Measurements from ENCODE around the gene LCN2. TPM values are rescaled to one million over a fixed set of nuclear protein-coding genes. Genes with fewer than 3 reads are reported as not detected.
"Not testable (repeated sequence)": the region's sequence is repeated elsewhere in the genome, so short reads cannot be mapped to it uniquely, and the experiment has no call there.

Gene LCN2
- total RNA-seq, 2 experiments from 2014 or later: not detected

GRCh38 chr9:128106940-128107467 is 42.2 kb upstream of the LCN2 start:
- no peak for DNase-seq
- peaks cover 50% of the 10 kb centered on the region for H3K36me3 Mint-ChIP-seq (ENCODE audit: low read depth)
- POLR2A ChIA-PET: no interaction called here
- H3K4me1 Mint-ChIP-seq: peaks cover 25% of the 10 kb centered on the region
- CTCF ChIA-PET: interaction anchor here (0.8 to 7.7 kb wide), 6 partner anchors 10 to 59 kb away, joined by 3 to 54 read pairs (median 4); partner anchors contain the start of gene SLC25A25
- no peak overlapping the region for H3K27ac Mint-ChIP-seq
- no peaks in the 10 kb centered on the region for H3K9me3 Mint-ChIP-seq
- no peak overlapping the region for H3K4me3 Mint-ChIP-seq
- no peaks in the 10 kb centered on the region for H3K27me3 Mint-ChIP-seq

GRCh38 chr9:128107468-128108268 is 41.6 kb upstream of the LCN2 start:
- ChIA-PET CTCF (interaction anchor here (1.2 to 7.7 kb wide), 6 partner anchors 9 to 59 kb away, joined by 3 to 54 read pairs (median 5); no protein-coding TSS in a partner anchor), POLR2A (no interaction called here)
- Mint-ChIP-seq H3K4me3 (no peak overlapping the region), H3K9me3 (no peaks in the 10 kb centered on the region), H3K36me3 (ENCODE audit: low read depth) (peaks cover 44% of the 10 kb centered on the region), H3K27me3 (no peaks in the 10 kb centered on the region), H3K4me1 (peaks cover 22% of the 10 kb centered on the region), H3K27ac (no peak overlapping the region)
- DNase-seq: no peak

DNA sequence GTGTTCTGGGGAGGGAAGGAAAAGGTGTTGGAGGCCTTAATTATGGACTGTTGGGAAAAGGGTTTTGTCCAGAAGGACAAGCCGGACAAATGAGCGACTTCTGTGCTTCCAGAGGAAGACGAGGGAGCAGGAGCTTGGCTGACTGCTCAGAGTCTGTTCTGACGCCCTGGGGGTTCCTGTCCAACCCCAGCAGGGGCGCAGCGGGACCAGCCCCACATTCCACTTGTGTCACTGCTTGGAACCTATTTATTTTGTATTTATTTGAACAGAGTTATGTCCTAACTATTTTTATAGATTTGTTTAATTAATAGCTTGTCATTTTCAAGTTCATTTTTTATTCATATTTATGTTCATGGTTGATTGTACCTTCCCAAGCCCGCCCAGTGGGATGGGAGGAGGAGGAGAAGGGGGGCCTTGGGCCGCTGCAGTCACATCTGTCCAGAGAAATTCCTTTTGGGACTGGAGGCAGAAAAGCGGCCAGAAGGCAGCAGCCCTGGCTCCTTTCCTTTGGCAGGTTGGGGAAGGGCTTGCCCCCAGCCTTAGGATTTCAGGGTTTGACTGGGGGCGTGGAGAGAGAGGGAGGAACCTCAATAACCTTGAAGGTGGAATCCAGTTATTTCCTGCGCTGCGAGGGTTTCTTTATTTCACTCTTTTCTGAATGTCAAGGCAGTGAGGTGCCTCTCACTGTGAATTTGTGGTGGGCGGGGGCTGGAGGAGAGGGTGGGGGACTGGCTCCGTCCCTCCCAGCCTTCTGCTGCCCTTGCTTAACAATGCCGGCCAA is 40.8 kb upstream of the LCN2 start:
- Mint-ChIP-seq H3K36me3 (ENCODE audit: low read depth) (peaks cover 37% of the 10 kb centered on the region), H3K4me3 (no peak overlapping the region), H3K4me1 (peaks cover 14% of the 10 kb centered on the region), H3K27ac (no peak overlapping the region), H3K27me3 (no peaks in the 10 kb centered on the region), H3K9me3 (no peaks in the 10 kb centered on the region)
- DNase-seq: no peak
- ChIA-PET CTCF (interaction anchor here (1.5 to 7.7 kb wide), 4 partner anchors 8 to 21 kb away, joined by 4 to 54 read pairs (median 5); no protein-coding TSS in a partner anchor), POLR2A (no interaction called here)

GRCh38 chr9:128109050-128109709 is 40.1 kb upstream of the LCN2 start:
- Mint-ChIP-seq H3K4me3 (no peak overlapping the region), H3K27ac (peak overlapping the region; percentile 3), H3K27me3 (no peaks in the 10 kb centered on the region), H3K4me1 (peaks cover 6% of the 10 kb centered on the region), H3K9me3 (no peaks in the 10 kb centered on the region), H3K36me3 (ENCODE audit: low read depth) (peaks cover 32% of the 10 kb centered on the region)
- DNase-seq: no peak
- ChIA-PET POLR2A (no interaction called here), CTCF (interaction anchor here (1.6 to 7.7 kb wide), 3 partner anchors 7 to 10 kb away, joined by 5 to 54 read pairs (median 10); no protein-coding TSS in a partner anchor)

GRCh38 chr9:128111726-128112125 is 37.5 kb upstream of the LCN2 start:
- H3K9me3 Mint-ChIP-seq: not testable (repeated sequence)

DNA sequence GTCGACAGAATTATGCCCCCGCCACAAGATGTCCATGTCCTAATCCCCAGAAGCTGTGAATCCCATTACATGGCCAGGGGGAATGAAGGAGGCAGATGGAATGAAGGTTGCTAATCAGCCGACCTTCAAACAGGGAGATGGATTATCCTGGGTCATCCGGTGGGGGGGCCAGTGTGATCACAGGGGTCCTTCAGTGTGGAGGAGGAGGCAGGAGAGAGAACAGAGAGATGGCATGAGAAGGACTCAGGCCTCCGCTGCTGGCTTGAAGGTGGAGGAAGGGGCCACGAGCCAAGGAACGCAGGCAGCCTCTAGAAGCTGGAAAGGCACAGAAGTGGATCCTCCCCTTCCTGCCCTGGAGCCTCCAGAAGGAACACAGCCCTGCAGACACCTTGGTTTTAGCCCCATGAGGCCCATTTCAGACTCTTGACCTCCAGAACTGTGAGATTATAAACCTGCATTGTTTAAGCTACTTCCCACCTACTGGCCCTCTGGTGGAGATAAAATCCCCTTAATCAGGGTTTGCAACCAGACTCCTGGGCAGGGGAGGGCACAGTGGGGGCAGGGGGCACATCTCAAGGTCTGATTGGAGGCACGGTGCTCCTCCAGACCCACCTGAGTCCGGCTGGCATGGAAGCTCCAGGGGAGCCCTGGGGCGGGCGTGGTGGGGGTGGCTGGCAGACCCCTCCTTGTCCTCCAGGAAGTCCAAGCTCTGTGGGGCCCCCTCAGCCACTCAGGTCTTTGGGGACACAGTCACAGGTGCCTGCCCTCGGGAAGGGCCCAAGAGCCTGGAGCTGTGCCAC is 35.5 kb upstream of the LCN2 start:
- DNase-seq: no peak
- ChIA-PET CTCF (interaction anchor here (0.7 to 2.0 kb wide), 8 partner anchors 11 to 79 kb away, joined by 3 to 6 read pairs (median 4); partner anchors contain the start of genes NAIF1 and SLC25A25), POLR2A (no interaction called here)
- Mint-ChIP-seq H3K4me1 (peaks cover 11% of the 10 kb centered on the region), H3K27ac (no peak overlapping the region), H3K9me3 (no peaks in the 10 kb centered on the region), H3K4me3 (no peak overlapping the region), H3K36me3 (ENCODE audit: low read depth) (peaks cover 11% of the 10 kb centered on the region), H3K27me3 (no peaks in the 10 kb centered on the region)

More at GRCh38 chr9:128111726-128112125, 37.5 kb upstream of the LCN2 start:
- H3K4me1 Mint-ChIP-seq, H3K4me3 Mint-ChIP-seq, H3K27ac Mint-ChIP-seq, POLR2A ChIA-PET, DNase-seq, H3K27me3 Mint-ChIP-seq: not testable (repeated sequence)
- peaks cover 22% of the 10 kb centered on the region for H3K36me3 Mint-ChIP-seq (ENCODE audit: low read depth)
- CTCF ChIA-PET: interaction anchor here (0.7 to 2.2 kb wide), 2 partner anchors 11 to 85 kb away, joined by 3 to 10 read pairs; no protein-coding TSS in a partner anchor

- DNase-seq: no peak
- ChIA-PET CTCF (interaction anchor here (0.9 to 4.2 kb wide), 9 partner anchors 9 to 80 kb away, joined by 3 to 54 read pairs (median 4); partner anchors contain the start of genes NAIF1 and SLC25A25), POLR2A (no interaction called here)
- peaks cover 8% of the 10 kb centered on the region for H3K36me3 Mint-ChIP-seq (ENCODE audit: low read depth)
- H3K9me3 Mint-ChIP-seq: no peaks in the 10 kb centered on the region
- no peak overlapping the region for H3K27ac Mint-ChIP-seq
- no peaks in the 10 kb centered on the region for H3K27me3 Mint-ChIP-seq
- H3K4me1 Mint-ChIP-seq: peaks cover 11% of the 10 kb centered on the region
- no peak overlapping the region for H3K4me3 Mint-ChIP-seq
These were observed 34.7 kb upstream of the LCN2 start for GRCh38 chr9:128114326-128115186.

DNA sequence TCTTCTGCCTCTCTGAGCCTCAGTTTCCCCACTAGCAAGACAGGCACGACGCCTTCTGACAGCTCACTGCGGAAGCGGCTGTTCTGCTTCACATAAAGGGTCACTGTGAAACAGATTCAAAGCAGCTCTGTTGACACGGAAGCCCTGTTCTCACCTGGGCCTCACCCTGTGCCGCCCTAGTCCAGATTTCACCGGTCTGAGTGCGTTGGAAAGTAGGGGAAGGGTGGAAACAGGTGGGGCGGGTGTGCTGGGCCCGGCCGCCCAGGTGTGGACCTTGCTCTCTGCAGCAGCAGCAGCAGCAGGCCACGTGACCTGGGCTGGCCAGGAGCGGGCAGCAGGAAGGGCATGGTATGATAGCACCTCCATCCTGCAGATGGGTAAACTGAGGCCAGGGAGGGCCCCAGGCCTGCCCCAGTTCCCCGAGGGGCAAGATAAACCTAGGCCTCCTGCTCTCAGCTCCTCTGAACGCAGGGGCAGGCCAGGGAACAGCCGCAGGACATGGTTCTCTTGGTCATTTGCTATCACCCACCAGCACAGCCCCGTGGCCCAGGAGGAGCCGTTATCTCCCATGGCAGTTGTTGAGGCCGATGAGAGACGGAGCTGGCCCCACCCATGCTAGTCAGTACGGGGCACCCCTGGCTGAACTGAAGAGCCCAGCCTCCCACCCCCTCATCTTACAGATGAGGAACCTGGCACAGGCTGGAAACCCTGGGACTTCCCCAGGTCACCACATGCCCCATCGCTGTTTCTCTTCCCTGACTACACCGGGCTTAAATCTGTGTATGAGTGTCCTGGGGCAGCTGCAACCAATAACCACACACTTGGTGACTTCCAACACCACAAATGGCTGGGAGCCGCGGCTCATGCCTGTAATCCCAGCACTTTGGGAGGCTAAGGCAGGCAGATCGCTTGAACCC is 33.8 kb upstream of the LCN2 start:
- H3K4me3 Mint-ChIP-seq: no peak overlapping the region
- no peak for DNase-seq
- CTCF ChIA-PET: interaction anchor here (0.9 to 4.2 kb wide), 7 partner anchors 10 to 318 kb away, joined by 3 to 54 read pairs (median 5); partner anchors contain the start of gene PTGES2
- no peaks in the 10 kb centered on the region for H3K27me3 Mint-ChIP-seq
- POLR2A ChIA-PET: interaction anchor here (0.6 kb wide), 1 partner anchor 345 kb away, joined by 3 read pairs; no protein-coding TSS in a partner anchor
- H3K36me3 Mint-ChIP-seq (ENCODE audit: low read depth): peaks cover 5% of the 10 kb centered on the region
- no peaks in the 10 kb centered on the region for H3K9me3 Mint-ChIP-seq
- no peak overlapping the region for H3K27ac Mint-ChIP-seq
- H3K4me1 Mint-ChIP-seq: peaks cover 11% of the 10 kb centered on the region

DNA sequence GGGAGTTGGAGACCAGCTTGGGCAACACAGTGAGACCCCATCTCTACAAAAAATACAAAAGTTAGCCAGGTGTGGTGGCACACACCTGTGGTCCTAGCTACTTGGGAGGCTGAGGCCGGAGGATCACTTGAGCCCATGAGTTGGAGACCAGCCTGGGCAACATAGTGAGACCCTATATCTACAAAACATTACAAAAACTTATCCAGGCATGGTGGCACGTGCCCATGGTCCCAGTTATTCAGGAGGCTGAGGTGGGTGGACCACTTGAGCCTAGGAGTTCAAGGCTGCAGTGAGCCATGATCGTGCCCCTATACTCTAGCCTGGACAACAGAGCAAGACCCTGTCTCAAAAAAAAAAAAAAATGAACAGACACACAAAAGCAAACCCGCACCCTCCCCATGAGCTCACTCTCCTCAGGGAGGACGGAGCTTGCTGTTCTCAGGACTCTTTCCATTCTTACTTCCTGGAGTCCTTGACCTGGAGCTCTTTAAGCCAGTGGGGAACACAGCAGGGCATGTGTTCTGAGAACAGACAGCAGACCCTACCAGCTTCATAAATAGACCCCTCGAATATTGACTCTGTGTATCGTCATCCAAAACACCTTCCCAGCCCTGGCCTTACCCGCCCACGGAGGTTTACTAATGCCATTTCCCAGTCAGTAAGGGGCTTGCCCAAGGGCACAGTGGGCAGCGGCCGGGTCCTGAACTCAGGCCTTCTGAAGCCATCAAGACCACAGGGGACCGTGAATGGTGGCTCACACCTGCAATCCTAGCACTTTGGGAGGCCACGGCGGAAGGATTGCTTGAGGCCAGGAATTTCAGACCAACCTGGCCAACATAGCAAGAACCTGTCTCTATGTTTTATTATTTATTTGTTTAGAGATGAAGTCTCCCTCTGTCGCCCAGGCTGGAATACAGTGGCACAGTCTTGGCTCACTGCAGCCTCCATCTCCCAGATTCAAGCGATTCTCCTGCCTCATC is 32.9 kb upstream of the LCN2 start:
- no peaks in the 10 kb centered on the region for H3K9me3 Mint-ChIP-seq
- no peak overlapping the region for H3K27ac Mint-ChIP-seq
- peaks cover 5% of the 10 kb centered on the region for H3K36me3 Mint-ChIP-seq (ENCODE audit: low read depth)
- no peak overlapping the region for H3K4me3 Mint-ChIP-seq
- CTCF ChIA-PET: interaction anchor here (0.6 to 4.2 kb wide), 11 partner anchors 11 to 904 kb away, joined by 3 to 54 read pairs (median 4); partner anchors contain the start of genes EEIG1 and PTGES2
- DNase-seq: no peak
- POLR2A ChIA-PET: interaction anchor here (0.6 kb wide), 1 partner anchor 346 kb away, joined by 3 read pairs; no protein-coding TSS in a partner anchor
- no peaks in the 10 kb centered on the region for H3K27me3 Mint-ChIP-seq
- peaks cover 11% of the 10 kb centered on the region for H3K4me1 Mint-ChIP-seq

Measured in activated CD4-positive, alpha-beta T cell treated with anti-CD3 and anti-CD28 coated beads, Interleukin-2, amount 10 ng/mL, durations not matched to agents 7 days and 5 days (primary cell).